Testis (tissue), 3 donors: ENCODE data around the gene MMRN1. TPM values are rescaled to one million over a fixed set of nuclear protein-coding genes. Genes with fewer than 3 reads are reported as not detected.

ENCODE experiments used
- DNase-seq: peaks from one replicate; pipeline ENCODE4 v3.0.0-alpha.2; 2019
- H3K27ac ChIP-seq, 2 donors: fragments of 200-600 bp; sonication (generic); one replicate each; pipeline ENCODE4 v1.5.1; 2019
- H3K27me3 ChIP-seq: fragments of 200-600 bp; sonication (generic); one replicate; pipeline ENCODE4 v1.5.1; 2019
- H3K36me3 ChIP-seq: fragments of 200-600 bp; sonication (generic); one replicate; pipeline ENCODE4 v1.5.1; 2017; ENCODE audit warnings: low read depth; ENCODE audit errors: missing control alignments
- H3K4me1 ChIP-seq: fragments of 200-600 bp; sonication (generic); one replicate; pipeline ENCODE4 v1.5.1; 2019
- H3K4me3 ChIP-seq, 2 donors: fragments of 200-600 bp; sonication (generic); one replicate each; pipeline ENCODE4 v1.5.1; 2017 to 2019
- H3K9me3 ChIP-seq: fragments of 200-600 bp; sonication (generic); one replicate; pipeline ENCODE4 v1.5.1; 2017
- POLR2A ChIP-seq: fragments of 450-650 bp; IDR thresholded peaks from one replicate; pipeline ENCODE4 v1.6.1; 2017; ENCODE audit warnings: antibody characterized with exemption, mild to moderate bottlenecking, moderate library complexity
- WGBS, 2 donors: methylation state at CpG; one replicate each; pipeline ENCODE4 v1.1.5; 2018; 5-methylcytosine and 5-hydroxymethylcytosine counted together
- intact Hi-C: fragments of 100-400 bp; cut with DNase I; formaldehyde crosslinking; loops from one replicate; pipeline ENCODE4 v1.15.1; 2023; ENCODE audit warnings: low total_unique reads
- polyA plus RNA-seq: library from polyadenylated mRNA; stranded (reverse); fragments of 350-450 nt; fragmentation: Illumina TruSeq; extraction: RNeasy Lipid Tissue Mini Kit (QIAGEN cat#74804); gene quantifications from one replicate; pipeline ENCODE4 v1.2.3, GENCODE V29; 2014; ENCODE audit warnings: low read depth, low replicate concordance; ENCODE audit not compliant: insufficient read depth
- total RNA-seq, 2 donors: library from RNA; depleted of rRNA; stranded (reverse); fragments of >200 nt; gene quantifications; one replicate each; pipeline ENCODE4 v1.2.3, GENCODE V29; 2016
- TF ChIP-seq, protein P1 (sequence below), 3 experiments: fragments of 450-650 bp in 2 of 3; fragments of 200-600 bp in 1 of 3; sonication (generic) in 1 of 3; IDR thresholded peaks; one replicate each; pipeline ENCODE4 v1.5.1; 2016 to 2019; ENCODE audit warnings: antibody characterized with exemption in 3 of 3, mild to moderate bottlenecking in 2 of 3, moderate library complexity in 1 of 3

MMRN1 gene
- total and polyA plus RNA-seq, 3 donors from 2014 or later = 4.8 to 17.4 (median 7.1) TPM

DNA sequence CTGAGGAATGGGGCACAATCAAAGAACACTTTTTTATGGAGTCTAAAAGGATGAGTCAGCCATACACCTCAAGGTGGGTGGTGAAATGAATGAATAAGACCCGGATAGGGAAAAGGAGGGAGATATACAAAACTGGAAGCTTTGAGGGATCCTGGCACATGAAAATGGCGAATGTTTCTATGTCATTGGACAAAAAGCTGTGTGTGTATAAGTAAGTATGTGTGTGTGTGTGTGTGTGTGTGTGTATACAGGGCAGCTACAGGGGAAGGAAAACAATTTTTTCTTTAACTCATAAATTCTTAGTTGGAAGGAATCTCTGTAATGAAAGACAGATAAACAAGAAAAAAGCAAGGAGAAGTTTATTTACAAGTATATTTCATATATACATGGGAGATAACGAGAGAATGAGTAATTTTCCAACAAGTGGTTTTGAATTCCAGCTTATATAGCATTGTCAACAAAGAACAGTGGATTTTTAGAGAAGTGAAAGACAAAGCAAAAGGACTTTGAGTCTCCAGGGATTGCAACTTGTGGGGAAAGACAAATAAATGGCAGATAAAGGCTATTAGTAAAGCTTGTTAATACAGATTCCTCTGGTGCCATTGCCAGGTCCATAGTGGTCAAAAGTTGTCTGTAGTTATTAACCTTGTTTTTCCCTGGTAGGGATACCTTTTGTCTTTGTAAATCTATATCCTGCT, 99.7 kb downstream of the MMRN1 start:
- no peak for TF ChIP-seq POLR2A
- TF ChIP-seq, protein P1, sequence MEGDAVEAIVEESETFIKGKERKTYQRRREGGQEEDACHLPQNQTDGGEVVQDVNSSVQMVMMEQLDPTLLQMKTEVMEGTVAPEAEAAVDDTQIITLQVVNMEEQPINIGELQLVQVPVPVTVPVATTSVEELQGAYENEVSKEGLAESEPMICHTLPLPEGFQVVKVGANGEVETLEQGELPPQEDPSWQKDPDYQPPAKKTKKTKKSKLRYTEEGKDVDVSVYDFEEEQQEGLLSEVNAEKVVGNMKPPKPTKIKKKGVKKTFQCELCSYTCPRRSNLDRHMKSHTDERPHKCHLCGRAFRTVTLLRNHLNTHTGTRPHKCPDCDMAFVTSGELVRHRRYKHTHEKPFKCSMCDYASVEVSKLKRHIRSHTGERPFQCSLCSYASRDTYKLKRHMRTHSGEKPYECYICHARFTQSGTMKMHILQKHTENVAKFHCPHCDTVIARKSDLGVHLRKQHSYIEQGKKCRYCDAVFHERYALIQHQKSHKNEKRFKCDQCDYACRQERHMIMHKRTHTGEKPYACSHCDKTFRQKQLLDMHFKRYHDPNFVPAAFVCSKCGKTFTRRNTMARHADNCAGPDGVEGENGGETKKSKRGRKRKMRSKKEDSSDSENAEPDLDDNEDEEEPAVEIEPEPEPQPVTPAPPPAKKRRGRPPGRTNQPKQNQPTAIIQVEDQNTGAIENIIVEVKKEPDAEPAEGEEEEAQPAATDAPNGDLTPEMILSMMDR (IDR thresholded peaks at IDR 0.05) = no peak
- no peak for DNase-seq
- no peaks in the 10 kb centered on the region for H3K27me3 ChIP-seq
- H3K36me3 ChIP-seq = no peaks in the 10 kb centered on the region
- intact Hi-C loops = no loop called here
- WGBS, 2 donors = 82 to 89% methylated on average over 3 of the region's 3 CpGs
- no peaks in the 10 kb centered on the region for H3K9me3 ChIP-seq
- H3K4me3 ChIP-seq = no peak overlapping the region
- H3K27ac ChIP-seq = no peak overlapping the region
- no peaks in the 10 kb centered on the region for H3K4me1 ChIP-seq

- H3K4me3 ChIP-seq = no peak overlapping the region
- no peaks in the 10 kb centered on the region for H3K9me3 ChIP-seq
- TF ChIP-seq POLR2A = no peak
- TF ChIP-seq, protein P1 (IDR thresholded peaks at IDR 0.05) = no peak
- no peak for DNase-seq
- intact Hi-C loops = no loop called here
- H3K27me3 ChIP-seq = no peaks in the 10 kb centered on the region
- no peaks in the 10 kb centered on the region for H3K36me3 ChIP-seq
- H3K4me1 ChIP-seq = no peaks in the 10 kb centered on the region
- 64 to 79% methylated on average over 4 of the region's 4 CpGs for WGBS, 2 donors
- no peak overlapping the region for H3K27ac ChIP-seq
Measured at GRCh38 chr4:89995006-89995405, 100.4 kb downstream of the MMRN1 start.

DNA sequence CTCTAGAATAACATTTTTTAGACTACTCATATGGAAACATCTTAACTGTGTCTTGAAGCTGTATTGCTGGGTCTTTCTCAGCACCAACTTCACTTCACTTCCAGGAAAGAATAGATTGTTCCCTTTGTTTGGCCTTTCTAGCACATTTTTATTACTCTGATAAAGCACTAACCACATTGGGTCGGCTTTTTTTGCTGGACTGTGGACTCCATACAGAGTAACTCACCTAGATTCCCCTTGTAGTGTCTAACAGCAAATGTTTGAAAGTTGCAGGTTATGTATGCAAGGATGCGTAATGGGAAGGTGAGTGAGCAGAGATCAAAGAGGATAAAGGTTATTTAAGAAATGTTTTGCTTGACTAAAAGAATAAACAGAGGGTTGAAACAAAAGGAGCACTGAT, 101.2 kb downstream of the MMRN1 start:
- Histone ChIP-seq H3K36me3 (no peaks in the 10 kb centered on the region), H3K4me1 (no peaks in the 10 kb centered on the region), H3K27ac (no peak overlapping the region), H3K27me3 (no peaks in the 10 kb centered on the region), H3K9me3 (no peaks in the 10 kb centered on the region), H3K4me3 (no peak overlapping the region)
- WGBS, 2 donors = 84 to 85% methylated on average over 2 of the region's 2 CpGs
- intact Hi-C loops = no loop called here
- no peak for DNase-seq
- TF ChIP-seq, protein P1 (IDR thresholded peaks at IDR 0.05) = no peak
- no peak for TF ChIP-seq POLR2A

GRCh38 chr4:89997171-89997704, 102.6 kb downstream of the MMRN1 start:
- Histone ChIP-seq H3K4me1 (no peaks in the 10 kb centered on the region), H3K9me3 (no peaks in the 10 kb centered on the region), H3K27me3 (no peaks in the 10 kb centered on the region), H3K4me3 (no peak overlapping the region), H3K27ac (no peak overlapping the region), H3K36me3 (no peaks in the 10 kb centered on the region)
- no peak for DNase-seq
- TF ChIP-seq POLR2A = no peak
- TF ChIP-seq, protein P1 (IDR thresholded peaks at IDR 0.05) = no peak
- WGBS, 2 donors = 83% methylated on average over 4 of the region's 4 CpGs
- intact Hi-C loops = no loop called here

GRCh38 chr4:89998469-89999011, 103.9 kb downstream of the MMRN1 start:
- 52 to 59% methylated on average over 6 of the region's 6 CpGs for WGBS, 2 donors
- Histone ChIP-seq H3K36me3 (no peaks in the 10 kb centered on the region), H3K9me3 (no peaks in the 10 kb centered on the region), H3K27ac (no peak overlapping the region), H3K27me3 (no peaks in the 10 kb centered on the region), H3K4me3 (no peak overlapping the region), H3K4me1 (no peaks in the 10 kb centered on the region)
- DNase-seq = no peak
- intact Hi-C loops = no loop called here
- TF ChIP-seq, protein P1 (IDR thresholded peaks at IDR 0.05) = no peak
- TF ChIP-seq POLR2A = no peak
